Suprapubic skin (tissue), 3 donors: ENCODE data around the gene DPYSL3.

Experiments used
- CTCF ChIP-seq, 2 donors: fragments of 200-600 bp in 1 of 2; fragments of 450-650 bp in 1 of 2; sonication (generic) in 1 of 2; IDR thresholded peaks; one replicate each; pipeline ENCODE4 v1.5.1; 2016 to 2019; ENCODE audit warnings: antibody characterized with exemption in 2 of 2, mild to moderate bottlenecking in 1 of 2, moderate library complexity in 1 of 2
- EP300 ChIP-seq: sonication (generic); formaldehyde crosslinking; IDR thresholded peaks from one replicate; pipeline ENCODE4 v1.6.1; 2017; ENCODE audit warnings: antibody characterized with exemption
- POLR2A ChIP-seq, 2 donors: fragments of 450-650 bp; IDR thresholded peaks; one replicate each; pipeline ENCODE4 v1.6.1; 2017; ENCODE audit warnings: antibody characterized with exemption in 2 of 2, mild to moderate bottlenecking in 2 of 2, moderate library complexity in 2 of 2

- no peak for TF ChIP-seq CTCF (IDR thresholded peaks at IDR 0.05)
- TF ChIP-seq POLR2A (IDR thresholded peaks at IDR 0.05), result no peak
- TF ChIP-seq EP300, result no peak
Measured at GRCh38 chr5:147348451-147348850, 161.4 kb downstream of the DPYSL3 start.
